Lower leg skin (tissue), 3 donors: Measurements from ENCODE around the gene BPHL.

Experiments used
- CTCF ChIP-seq, 3 donors: fragments of 450-650 bp; IDR thresholded peaks; one replicate each; pipeline ENCODE4 v1.5.1; 2016; ENCODE audit warnings: antibody characterized with exemption in 3 of 3, mild to moderate bottlenecking in 3 of 3, moderate library complexity in 2 of 3
- POLR2A ChIP-seq, 2 donors: fragments of 450-650 bp; IDR thresholded peaks; one replicate each; pipeline ENCODE4 v1.6.1; 2016 to 2017; ENCODE audit warnings: antibody characterized with exemption in 2 of 2, mild to moderate bottlenecking in 1 of 2, moderate library complexity in 1 of 2

GRCh38 chr6:3194535-3195419 is 76.3 kb downstream of the BPHL start:
- TF ChIP-seq CTCF (IDR thresholded peaks at IDR 0.05) (no peak), POLR2A (IDR thresholded peaks at IDR 0.05) (no peak)
